GM12878 (cell line): ENCODE measurements around the gene CSK. TPM values are rescaled to one million over a fixed set of nuclear protein-coding genes. Genes with fewer than 3 reads are reported as not detected.

ENCODE experiments used
- ATAC-seq: fragments of 200-7000 bp; cut with Tn5 transposase; 3 replicates; pipeline ENCODE4 v1.9.1; 2020; ENCODE audit warnings: mild to moderate bottlenecking, moderate library complexity
- BruUV-seq: library from RNA; stranded (reverse); fragments of 400-500 nt; replicated peaks from 2 replicates; lab custom pipeline; 2021; lab: Mats Ljungman, UMichigan
- CTCF ChIA-PET: fragments of 300-600 bp; sonication (Branson Sonifier 250); formaldehyde crosslinking; extraction: SDS; loops from one replicate; lab custom pipeline; 2021; ENCODE audit warnings: inconsistent platforms; lab: Yijun Ruan, JAX
- POLR2A ChIA-PET: fragments of 350-600 bp; formaldehyde crosslinking; extraction: SDS; loops from one replicate; lab custom pipeline; 2021; ENCODE audit warnings: inconsistent platforms; lab: Charles Lee
- RAD21 ChIA-PET: fragments of 300-600 bp; sonication (Branson Sonifier 250); formaldehyde crosslinking; loops from one replicate; lab custom pipeline; 2023; ENCODE audit warnings: antibody characterized with exemption; ENCODE audit not compliant: unreplicated experiment; lab: Charles Lee
- SMC1A ChIA-PET: fragments of 300-600 bp; sonication (Branson Sonifier 250); formaldehyde crosslinking; loops from one replicate; lab custom pipeline; 2023; ENCODE audit not compliant: unreplicated experiment, uncharacterized antibody; lab: Charles Lee
- DNase-seq: peaks from one replicate; pipeline ENCODE4 v3.0.0-alpha.2; 2011; ENCODE audit warnings: low read depth, low spot score
- FAIRE-seq: peaks from 3 replicates; lab custom pipeline; 2011; peaks lifted over from hg19 to GRCh38; lab: Jason Lieb, UNC
- H2AFZ ChIP-seq: 2 replicates; pipeline ENCODE4 v1.6.0; 2011; ENCODE audit warnings: low read depth, low read length, control low read depth; ENCODE audit not compliant: control insufficient read depth
- H3K27ac ChIP-seq: 2 replicates; pipeline ENCODE4 v1.5.1; 2011; ENCODE audit warnings: control low read depth; ENCODE audit not compliant: control insufficient read depth, insufficient read depth
- H3K27me3 ChIP-seq, 2 experiments: replicated peaks in 1 of 2; 2 replicates each; pipeline versions ENCODE4 v1.6.0 to v1.6.1; 2011; ENCODE audit warnings: low read length in 1 of 2; ENCODE audit not compliant: control insufficient read depth in 2 of 2, insufficient read depth in 2 of 2
- H3K36me3 ChIP-seq, 2 experiments: 2 replicates each; pipeline ENCODE4 v1.5.1; 2011; ENCODE audit warnings: low read length in 1 of 2; ENCODE audit not compliant: control insufficient read depth in 2 of 2, insufficient read depth in 2 of 2
- H3K4me1 ChIP-seq: 2 replicates; pipeline ENCODE4 v1.6.1; 2011; ENCODE audit warnings: mild to moderate bottlenecking, low read length, moderate library complexity, mixed read lengths; ENCODE audit not compliant: control insufficient read depth, insufficient read depth
- H3K4me2 ChIP-seq: 2 replicates; pipeline ENCODE4 v1.6.0; 2011; ENCODE audit warnings: control low read depth; ENCODE audit not compliant: control insufficient read depth, insufficient read depth
- H3K4me3 ChIP-seq: fragments of 200-600 bp; sonication (generic); 2 replicates; pipeline ENCODE4 v1.5.1; 2016
- H3K79me2 ChIP-seq: 2 replicates; pipeline ENCODE4 v1.6.0; 2011; ENCODE audit warnings: low read length; ENCODE audit not compliant: control insufficient read depth, insufficient read depth
- H3K9ac ChIP-seq: 2 replicates; pipeline ENCODE4 v1.8.0; 2011; ENCODE audit warnings: low read length, control low read depth, mixed read lengths; ENCODE audit not compliant: control insufficient read depth, insufficient read depth
- H3K9me3 ChIP-seq: replicated peaks from 3 replicates; pipeline ENCODE4 v1.5.1; 2011; ENCODE audit warnings: mild to moderate bottlenecking, low read length; ENCODE audit not compliant: control insufficient read depth, insufficient read depth
- H4K20me1 ChIP-seq: 2 replicates; pipeline ENCODE4 v1.6.0; 2011; ENCODE audit not compliant: control insufficient read depth, insufficient read depth
- BHLHE40 ChIP-seq, 2 experiments: fragments of 450-650 bp in 1 of 2; IDR thresholded peaks; 2 replicates each; pipeline ENCODE4 v1.6.1; 2011 to 2017; ENCODE audit warnings: low read depth in 2 of 2, borderline replicate concordance in 1 of 2, improper control_type of control experiment in 1 of 2, low read length in 1 of 2, mild to moderate bottlenecking in 1 of 2
- ESRRA ChIP-seq: IDR thresholded peaks from 2 replicates; pipeline ENCODE4 v1.6.1; 2012; ENCODE audit warnings: mild to moderate bottlenecking, low read length, improper control_type of control experiment
- KLF5 ChIP-seq: fragments of 450-650 bp; IDR thresholded peaks from 2 replicates; pipeline ENCODE4 v1.6.1; 2014; ENCODE audit warnings: mild to moderate bottlenecking; ENCODE audit not compliant: partially characterized antibody
- NR2F1 ChIP-seq: fragments of 450-650 bp; conservative IDR thresholded peaks from 2 replicates; pipeline ENCODE4 v1.6.1; 2017; ENCODE audit warnings: mild to moderate bottlenecking
- POLR2A ChIP-seq: IDR thresholded peaks from 2 replicates; pipeline ENCODE4 v1.6.1; 2011; ENCODE audit warnings: low read depth, mild to moderate bottlenecking, low read length
- REST ChIP-seq: IDR thresholded peaks from 2 replicates; pipeline ENCODE4 v1.6.1; 2012; ENCODE audit warnings: mild to moderate bottlenecking, low read depth, low read length
- SREBF2 ChIP-seq: IDR thresholded peaks from 2 replicates; pipeline ENCODE4 v1.6.1; 2012; ENCODE audit warnings: mild to moderate bottlenecking, low read length
- TBL1XR1 ChIP-seq: IDR thresholded peaks from 2 replicates; pipeline ENCODE4 v1.6.1; 2012; ENCODE audit warnings: low read depth, low read length, improper control_type of control experiment
- WGBS: methylation state at CpG from one replicate; pipeline ENCODE4 v1.1.6; 2016; ENCODE audit warnings: low lambda C conversion rate; ENCODE audit not compliant: insufficient replicate concordance, insufficient coverage; ENCODE audit errors: missing lambda C conversion rate; 5-methylcytosine and 5-hydroxymethylcytosine counted together
- in situ Hi-C: fragments of 300-500 bp; cut with MboI; formaldehyde crosslinking; loops from 9 replicates; pipeline ENCODE4 v1.14.3; 2018; ENCODE audit warnings: mixed read lengths
- intact Hi-C: fragments of 100-400 bp; cut with micrococcal nuclease; formaldehyde crosslinking; loops from one replicate; pipeline ENCODE4 v1.14.2; 2022; ENCODE audit not compliant: unreplicated experiment
- polyA plus RNA-seq, 11 experiments: library from polyadenylated mRNA; depleted of rRNA in 4 of 11; unstranded in 6 of 11; stranded (reverse) in 5 of 11; fragments of >200 nt; fragmentation: Nextera tagmentation in 4 of 11; fragmentation: Illumina TruSeq in 1 of 11; extraction: Ambion mirVana in 4 of 11; extraction: Trizol in 1 of 11; gene quantifications; 1 replicate in 1 of 11; 2 replicates in 10 of 11; pipeline versions ENCODE4 v1.2.1 to v1.2.3, GENCODE V29; 2011 to 2016; ENCODE audit warnings: inconsistent platforms in 2 of 11, missing spikeins in 2 of 11, low read depth in 1 of 11
- total RNA-seq, 4 experiments: library from RNA; depleted of rRNA in 3 of 4; stranded (reverse); fragments of >200 nt in 3 of 4; fragmentation: Illumina TruSeq in 1 of 4; extraction: Trizol in 1 of 4; gene quantifications; 2 replicates each; pipeline versions ENCODE4 v1.2.1 to v1.2.3, GENCODE V29; 2013 to 2021
- TF ChIP-seq, protein P1 (sequence below): fragments of 450-650 bp; IDR thresholded peaks from 2 replicates; pipeline ENCODE4 v1.6.1; 2017; ENCODE audit warnings: mild to moderate bottlenecking, moderate library complexity
- TF ChIP-seq, protein P2 (sequence below): IDR thresholded peaks from 2 replicates; pipeline ENCODE4 v1.6.1; 2011; ENCODE audit warnings: mild to moderate bottlenecking, low read depth, low read length, moderate library complexity; ENCODE audit not compliant: insufficient replicate concordance

CSK gene
- total and polyA plus RNA-seq, 10 of the 15 experiments (the other 5 are each of a cell fraction or from before 2014, with no cell fraction given): 3.4 to 327 (median 75.8) TPM

- TF ChIP-seq, protein P1, sequence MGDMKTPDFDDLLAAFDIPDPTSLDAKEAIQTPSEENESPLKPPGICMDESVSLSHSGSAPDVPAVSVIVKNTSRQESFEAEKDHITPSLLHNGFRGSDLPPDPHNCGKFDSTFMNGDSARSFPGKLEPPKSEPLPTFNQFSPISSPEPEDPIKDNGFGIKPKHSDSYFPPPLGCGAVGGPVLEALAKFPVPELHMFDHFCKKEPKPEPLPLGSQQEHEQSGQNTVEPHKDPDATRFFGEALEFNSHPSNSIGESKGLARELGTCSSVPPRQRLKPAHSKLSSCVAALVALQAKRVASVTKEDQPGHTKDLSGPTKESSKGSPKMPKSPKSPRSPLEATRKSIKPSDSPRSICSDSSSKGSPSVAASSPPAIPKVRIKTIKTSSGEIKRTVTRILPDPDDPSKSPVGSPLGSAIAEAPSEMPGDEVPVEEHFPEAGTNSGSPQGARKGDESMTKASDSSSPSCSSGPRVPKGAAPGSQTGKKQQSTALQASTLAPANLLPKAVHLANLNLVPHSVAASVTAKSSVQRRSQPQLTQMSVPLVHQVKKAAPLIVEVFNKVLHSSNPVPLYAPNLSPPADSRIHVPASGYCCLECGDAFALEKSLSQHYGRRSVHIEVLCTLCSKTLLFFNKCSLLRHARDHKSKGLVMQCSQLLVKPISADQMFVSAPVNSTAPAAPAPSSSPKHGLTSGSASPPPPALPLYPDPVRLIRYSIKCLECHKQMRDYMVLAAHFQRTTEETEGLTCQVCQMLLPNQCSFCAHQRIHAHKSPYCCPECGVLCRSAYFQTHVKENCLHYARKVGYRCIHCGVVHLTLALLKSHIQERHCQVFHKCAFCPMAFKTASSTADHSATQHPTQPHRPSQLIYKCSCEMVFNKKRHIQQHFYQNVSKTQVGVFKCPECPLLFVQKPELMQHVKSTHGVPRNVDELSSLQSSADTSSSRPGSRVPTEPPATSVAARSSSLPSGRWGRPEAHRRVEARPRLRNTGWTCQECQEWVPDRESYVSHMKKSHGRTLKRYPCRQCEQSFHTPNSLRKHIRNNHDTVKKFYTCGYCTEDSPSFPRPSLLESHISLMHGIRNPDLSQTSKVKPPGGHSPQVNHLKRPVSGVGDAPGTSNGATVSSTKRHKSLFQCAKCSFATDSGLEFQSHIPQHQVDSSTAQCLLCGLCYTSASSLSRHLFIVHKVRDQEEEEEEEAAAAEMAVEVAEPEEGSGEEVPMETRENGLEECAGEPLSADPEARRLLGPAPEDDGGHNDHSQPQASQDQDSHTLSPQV: no peak; the same call in 1 of the 2 replicates
- TF ChIP-seq KLF5 (no peak), BHLHE40 (IDR thresholded peaks at IDR 0.05; ENCODE audit: borderline replicate concordance in 1 of 2, low read depth in 2 of 2, low read length in 1 of 2) (no peak)
- TF ChIP-seq, all 136 proteins: peak for 7
These were observed 4.8 kb downstream of the CSK start (continued) for GRCh38 chr15:74786551-74787165.

- SMC1A ChIA-PET: interaction anchor here (0.7 to 15.7 kb wide), 13 partner anchors 10 to 403 kb away, joined by 3 to 811 read pairs (median 7); partner anchors contain the start of gene CSK
- peak overlapping the region; percentile 94 for H3K4me3 ChIP-seq
- BruUV-seq: no TSS peak
- TF ChIP-seq ESRRA (peak; percentile 79; the same call in 1 of the 2 replicates), NR2F1 (peak; percentile 81), TBL1XR1 (peak; percentile 56; the same call in 1 of the 2 replicates), REST (0 out of 2 replicates have a peak, but pooled peaks have one; percentile 36), POLR2A (peak; percentile 76), SREBF2 (no peak; the same call in 1 of the 2 replicates)
- TF ChIP-seq, protein P2, sequence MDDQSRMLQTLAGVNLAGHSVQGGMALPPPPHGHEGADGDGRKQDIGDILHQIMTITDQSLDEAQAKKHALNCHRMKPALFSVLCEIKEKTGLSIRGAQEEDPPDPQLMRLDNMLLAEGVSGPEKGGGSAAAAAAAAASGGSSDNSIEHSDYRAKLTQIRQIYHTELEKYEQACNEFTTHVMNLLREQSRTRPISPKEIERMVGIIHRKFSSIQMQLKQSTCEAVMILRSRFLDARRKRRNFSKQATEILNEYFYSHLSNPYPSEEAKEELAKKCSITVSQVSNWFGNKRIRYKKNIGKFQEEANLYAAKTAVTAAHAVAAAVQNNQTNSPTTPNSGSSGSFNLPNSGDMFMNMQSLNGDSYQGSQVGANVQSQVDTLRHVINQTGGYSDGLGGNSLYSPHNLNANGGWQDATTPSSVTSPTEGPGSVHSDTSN: peak; percentile 22
These were observed 5.6 kb downstream of the CSK start for GRCh38 chr15:74787251-74788041.

More at GRCh38 chr15:74787251-74788041, 5.6 kb downstream of the CSK start:
- no peaks in the 10 kb centered on the region for H3K9me3 ChIP-seq
- FAIRE-seq (peak; percentile 89), DNase-seq (peak; percentile 97), ATAC-seq (peak; percentile 58)
- in situ Hi-C loops: no loop called here
- H3K36me3 ChIP-seq: peaks cover under 1 to 9% of the 10 kb centered on the region in 2 experiments; a peak in 3 of 4 replicates
- ChIA-PET RAD21 (interaction anchor here (0.7 to 25.2 kb wide), 24 partner anchors 3 to 664 kb away, joined by 3 to 1186 read pairs (median 4); partner anchors contain the start of genes ARID3B, COX5A, CSK and SCAMP5), POLR2A (interaction anchor here (0.5 to 14.2 kb wide), 22 partner anchors 9 to 403 kb away, joined by 3 to 602 read pairs (median 4); partner anchors contain the start of genes CLK3, CSK and FAM219B), CTCF (interaction anchor here (0.5 to 25.9 kb wide), 22 partner anchors 11 to 403 kb away, joined by 3 to 1288 read pairs (median 3); partner anchors contain the start of genes CSK, EDC3 and FAM219B)
- peaks cover 55% of the 10 kb centered on the region for H3K4me1 ChIP-seq
- H3K27ac ChIP-seq: peak overlapping the region; percentile 96
- H3K9ac ChIP-seq: peak overlapping the region; percentile 82
- intact Hi-C loops: loop anchor here (1.0 to 5.0 kb wide), 4 partner anchors 10 to 391 kb away; partner anchors contain the start of gene ARID3B
- WGBS: under 1% methylated on average over 13 of the region's 13 CpGs
- H3K79me2 ChIP-seq: peaks cover 93% of the 10 kb centered on the region
- H3K4me2 ChIP-seq: peak overlapping the region; percentile 67
- H4K20me1 ChIP-seq: no peaks in the 10 kb centered on the region
- no peaks in the 10 kb centered on the region for H3K27me3 ChIP-seq
- no peak overlapping the region for H2AFZ ChIP-seq
